Measurements from ENCODE around the gene LRCH4. TPM values are rescaled to one million over a fixed set of nuclear protein-coding genes. Genes with fewer than 3 reads are reported as not detected.
A peak's percentile ranks its signal among the peaks of the same experiment; 100 is the strongest.

Gene LRCH4
- total and polyA plus RNA-seq, 11 donors = 18.5 to 46.6 (median 34.1) TPM

DNA sequence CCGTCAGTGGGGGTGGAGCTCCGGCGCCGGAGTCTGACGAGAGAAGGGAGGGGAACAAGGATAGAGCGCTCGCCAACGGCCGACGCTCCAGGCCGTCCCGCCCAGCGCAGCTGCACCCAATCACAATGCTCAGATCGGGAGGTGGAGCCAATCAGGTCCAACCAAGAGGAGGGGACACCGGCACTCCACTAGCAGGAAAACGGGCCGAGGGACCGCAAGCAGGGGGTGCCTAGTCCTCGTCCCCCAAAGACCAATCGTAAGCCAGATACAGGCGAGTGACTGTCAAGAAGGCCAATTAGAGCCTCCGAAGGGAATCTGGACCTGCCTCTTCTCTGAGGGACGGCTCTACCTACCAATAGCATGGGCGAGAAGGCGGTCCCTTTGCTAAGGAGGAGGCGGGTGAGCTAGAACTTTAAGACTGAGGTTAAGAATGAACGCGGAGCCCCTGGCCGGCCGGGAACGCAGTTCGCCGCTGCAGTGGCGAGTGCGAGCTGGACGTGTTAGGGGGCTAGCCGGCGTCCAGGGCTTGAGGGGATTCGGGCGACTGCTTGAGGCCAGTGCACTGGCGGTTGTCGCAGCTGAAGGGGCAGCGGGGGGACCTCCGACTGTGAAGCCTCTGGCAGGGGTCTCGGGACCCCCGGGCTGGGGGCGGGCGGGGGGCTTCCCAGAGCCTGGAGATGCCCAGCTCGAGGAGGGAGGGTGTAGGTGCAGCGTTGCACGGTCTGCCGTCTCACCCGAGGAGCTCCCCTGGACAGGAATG, 517 bp upstream of the LRCH4 start, which contains the start of gene FBXO24:
FBXO24 (plus strand) TSS at position 63 of the 760 bp plus-strand sequence; CDS start at position 361, 298 bp downstream.
- ATAC-seq (peak; percentile 91 to 97 (median 96)), DNase-seq (peak; percentile 100)
- Histone ChIP-seq H3K9me3 (no peaks in the 10 kb centered on the region), H3K4me1 (peaks cover 6 to 63% (median 41%) of the 10 kb centered on the region in 12 donors), H3K27ac (peak within 1 kb of the TSS; percentile 79 to 99 (median 96)), H3K4me3 (peak within 1 kb of the TSS; percentile 75 to 100 (median 96)), H3K36me3 (peaks cover 0 to 18% (median 11%) of the 10 kb centered on the region in 9 donors), H3K27me3 (no peaks in the 10 kb centered on the region)
- intact Hi-C loops (cut with DNase I) = loop anchor here in 5 of 10 donors (1.0 to 10.0 kb wide), 7 partner anchors 26 to 106 kb away; partner anchors contain the start of genes GNB2 (in 4 of the 5), MOSPD3 (in 2 of the 5), AGFG2 (in 1 of the 5) and GIGYF1 (in 1 of the 5)
- 0 to 1% (median 0%) methylated on average over 33 to 53 of the region's 53 CpGs for WGBS, 4 donors
- TF ChIP-seq, protein P1, sequence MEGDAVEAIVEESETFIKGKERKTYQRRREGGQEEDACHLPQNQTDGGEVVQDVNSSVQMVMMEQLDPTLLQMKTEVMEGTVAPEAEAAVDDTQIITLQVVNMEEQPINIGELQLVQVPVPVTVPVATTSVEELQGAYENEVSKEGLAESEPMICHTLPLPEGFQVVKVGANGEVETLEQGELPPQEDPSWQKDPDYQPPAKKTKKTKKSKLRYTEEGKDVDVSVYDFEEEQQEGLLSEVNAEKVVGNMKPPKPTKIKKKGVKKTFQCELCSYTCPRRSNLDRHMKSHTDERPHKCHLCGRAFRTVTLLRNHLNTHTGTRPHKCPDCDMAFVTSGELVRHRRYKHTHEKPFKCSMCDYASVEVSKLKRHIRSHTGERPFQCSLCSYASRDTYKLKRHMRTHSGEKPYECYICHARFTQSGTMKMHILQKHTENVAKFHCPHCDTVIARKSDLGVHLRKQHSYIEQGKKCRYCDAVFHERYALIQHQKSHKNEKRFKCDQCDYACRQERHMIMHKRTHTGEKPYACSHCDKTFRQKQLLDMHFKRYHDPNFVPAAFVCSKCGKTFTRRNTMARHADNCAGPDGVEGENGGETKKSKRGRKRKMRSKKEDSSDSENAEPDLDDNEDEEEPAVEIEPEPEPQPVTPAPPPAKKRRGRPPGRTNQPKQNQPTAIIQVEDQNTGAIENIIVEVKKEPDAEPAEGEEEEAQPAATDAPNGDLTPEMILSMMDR (IDR thresholded peaks at IDR 0.05) = no peak
- peak in 1 of 2 donors; percentile 48 for TF ChIP-seq POLR2A (IDR thresholded peaks at IDR 0.05)

DNA sequence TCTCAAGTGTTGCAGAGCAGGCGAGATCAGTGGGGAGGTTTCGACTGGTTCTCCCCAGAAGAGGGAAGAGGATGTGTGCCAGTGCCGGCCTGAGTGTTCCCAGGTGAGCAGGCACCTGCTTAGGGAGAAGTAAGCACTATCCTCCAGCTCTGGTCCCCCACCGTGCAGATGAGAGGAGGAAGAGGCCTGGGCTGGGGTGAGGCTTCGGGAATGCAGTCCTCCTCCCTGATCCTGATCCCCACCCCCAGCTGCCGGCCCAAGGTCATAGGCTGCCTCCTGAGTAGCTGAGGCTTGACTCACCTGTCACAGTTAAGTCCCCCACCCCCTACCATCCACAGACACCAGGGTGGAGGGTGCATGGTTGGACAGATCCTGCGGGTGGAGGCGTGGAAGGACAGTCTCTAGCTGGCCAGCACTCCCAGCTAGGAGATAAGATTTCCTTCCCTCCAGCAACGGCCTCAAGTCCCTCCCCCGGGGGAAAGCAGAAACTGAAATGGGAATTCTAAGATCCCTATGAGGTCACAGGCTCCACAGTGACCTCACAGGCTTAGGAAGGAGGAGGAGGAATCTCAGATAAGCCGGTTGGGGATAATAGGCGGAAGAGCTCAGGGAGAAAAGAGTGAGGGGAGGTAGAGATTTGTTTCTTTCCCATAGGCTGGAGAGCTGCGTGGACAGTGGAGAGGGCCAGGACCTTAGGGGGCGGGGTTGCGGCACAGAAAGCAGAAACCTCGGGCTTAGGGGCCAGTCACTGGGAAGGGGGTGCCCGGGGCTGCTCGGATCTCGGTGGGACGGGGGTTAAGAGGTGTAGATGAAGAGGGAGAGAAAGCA, 1.0 kb downstream of the LRCH4 start:
- no peaks in the 10 kb centered on the region for H3K9me3 ChIP-seq
- ATAC-seq (no peak), DNase-seq (peak in 4 of 5 donors; percentile 53 to 71 (median 65))
- peak overlapping the region; percentile 75 to 100 (median 96) for H3K4me3 ChIP-seq
- WGBS, 4 donors = 7 to 10% (median 10%) methylated on average over 20 of the region's 20 CpGs
- TF ChIP-seq, protein P1 (IDR thresholded peaks at IDR 0.05) = no peak
- TF ChIP-seq POLR2A (IDR thresholded peaks at IDR 0.05) = peak in 1 of 2 donors; percentile 26
- H3K4me1 ChIP-seq = peaks cover 6 to 50% (median 37%) of the 10 kb centered on the region in 12 donors
- intact Hi-C loops (cut with DNase I) = loop anchor here in 5 of 10 donors (2.0 to 10.0 kb wide), 4 partner anchors 14 to 107 kb away; partner anchors contain the start of genes GNB2 (in 2 of the 5) and GIGYF1 (in 1 of the 5)
- no peaks in the 10 kb centered on the region for H3K27me3 ChIP-seq
- H3K36me3 ChIP-seq = peaks cover 0 to 32% (median 24%) of the 10 kb centered on the region in 9 donors
- peak overlapping the region; percentile 79 to 99 (median 96) for H3K27ac ChIP-seq

DNA sequence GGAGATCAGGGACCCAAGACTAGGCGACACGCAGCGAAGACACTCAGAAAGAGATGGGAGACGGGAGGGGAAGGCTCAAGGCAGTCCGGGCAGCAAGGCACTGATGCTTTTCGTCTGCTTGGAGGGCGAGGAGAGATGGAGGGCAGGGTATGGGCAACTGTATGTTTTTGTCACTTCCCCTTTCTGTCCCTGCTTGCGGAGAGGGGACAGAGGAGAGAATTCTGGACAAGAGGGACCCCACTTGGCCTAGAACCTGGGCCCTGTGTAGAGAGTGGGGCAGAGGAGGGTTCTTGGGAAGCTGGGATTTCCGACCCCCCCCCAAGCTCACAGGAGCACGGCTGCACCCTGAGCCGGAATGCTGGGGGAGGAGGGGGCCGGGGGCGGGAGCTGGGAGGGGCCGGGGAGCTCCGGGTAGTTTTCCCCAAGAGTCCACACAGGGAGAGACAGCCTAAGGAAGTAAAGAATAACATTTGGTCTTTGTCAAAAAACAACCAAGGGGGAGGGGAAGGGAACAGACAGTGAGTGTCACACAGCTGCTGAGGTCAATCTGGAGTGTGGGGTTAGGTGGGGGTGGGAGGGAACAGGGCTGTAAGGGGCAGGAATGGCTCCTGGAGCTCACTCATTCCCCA, 1.8 kb downstream of the LRCH4 start:
- no peaks in the 10 kb centered on the region for H3K27me3 ChIP-seq
- no peak for ATAC-seq
- H3K4me1 ChIP-seq = peaks cover 6 to 45% (median 35%) of the 10 kb centered on the region in 12 donors
- H3K9me3 ChIP-seq = no peaks in the 10 kb centered on the region
- 49 to 58% (median 53%) methylated on average over 15 of the region's 15 CpGs for WGBS, 4 donors
- no peak for TF ChIP-seq POLR2A (IDR thresholded peaks at IDR 0.05)
- TF ChIP-seq, protein P1 (IDR thresholded peaks at IDR 0.05) = no peak
- H3K27ac ChIP-seq = peak overlapping the region; percentile 79 to 99 (median 96)
- H3K4me3 ChIP-seq = peak overlapping the region in 10 of 12 donors; percentile 75 to 100 (median 96)
- DNase-seq = no peak
- intact Hi-C loops (cut with DNase I) = loop anchor here in 4 of 10 donors (2.0 to 10.0 kb wide), 3 partner anchors 13 to 93 kb away; partner anchors contain the start of gene GNB2 (in 2 of the 4)
- H3K36me3 ChIP-seq = peaks cover 0 to 38% (median 29%) of the 10 kb centered on the region in 9 donors

Data from heart left ventricle (tissue), 16 donors.